Neuronal stem cell (in vitro differentiated cells): ENCODE results near the gene PRKCE.

Experiments used
- DNase-seq: peaks from one replicate; pipeline ENCODE4 v3.0.0-alpha.2; 2013; ENCODE audit warnings: low spot score
- H2AFZ ChIP-seq: one replicate; pipeline ENCODE4 v1.6.1; 2013; ENCODE audit warnings: mild to moderate bottlenecking, low read length, inconsistent platforms
- H2AK5ac ChIP-seq: 2 replicates; pipeline ENCODE4 v1.6.1; 2013; ENCODE audit warnings: low read depth, mild to moderate bottlenecking, inconsistent platforms, low read length, moderate library complexity, mixed read lengths
- H2BK120ac ChIP-seq: 2 replicates; pipeline ENCODE4 v1.6.1; 2013; ENCODE audit warnings: low read depth, mild to moderate bottlenecking, inconsistent platforms, low read length, moderate library complexity, mixed read lengths
- H2BK12ac ChIP-seq: one replicate; pipeline ENCODE4 v1.6.1; 2013; ENCODE audit warnings: low read length, inconsistent platforms
- H2BK15ac ChIP-seq: 2 replicates; pipeline ENCODE4 v1.6.1; 2013; ENCODE audit warnings: mild to moderate bottlenecking, low read length, inconsistent platforms, mixed read lengths
- H2BK5ac ChIP-seq: one replicate; pipeline ENCODE4 v1.6.1; 2013; ENCODE audit warnings: inconsistent platforms, mild to moderate bottlenecking, low read length, moderate library complexity
- H3K14ac ChIP-seq: one replicate; pipeline ENCODE4 v1.6.1; 2013; ENCODE audit warnings: low read length, inconsistent platforms
- H3K18ac ChIP-seq: 2 replicates; pipeline ENCODE4 v1.6.1; 2013; ENCODE audit warnings: low read length, inconsistent platforms
- H3K23ac ChIP-seq: 2 replicates; pipeline ENCODE4 v1.6.1; 2013; ENCODE audit warnings: low read depth, mild to moderate bottlenecking, mixed read lengths, low read length, inconsistent platforms; ENCODE audit not compliant: poor library complexity
- H3K27ac ChIP-seq: replicated peaks from 3 replicates; pipeline ENCODE4 v1.5.1; 2013; ENCODE audit warnings: low read length, inconsistent platforms
- H3K27me3 ChIP-seq, 3 experiments: 2 replicates each; pipeline ENCODE4 v1.6.1; 2013; ENCODE audit warnings: low read length in 3 of 3, mild to moderate bottlenecking in 2 of 3, inconsistent platforms in 1 of 3, low read depth in 1 of 3, mixed read lengths in 1 of 3, moderate library complexity in 1 of 3; ENCODE audit not compliant: control insufficient read depth in 3 of 3, insufficient read depth in 3 of 3
- H3K36me3 ChIP-seq, 2 donors: replicated peaks in 1 of 2; 2 replicates each; pipeline ENCODE4 v1.6.1; 2013; ENCODE audit warnings: low read length in 2 of 2; ENCODE audit not compliant: control insufficient read depth in 2 of 2, insufficient read depth in 2 of 2
- H3K4ac ChIP-seq: 2 replicates; pipeline ENCODE4 v1.6.1; 2013; ENCODE audit warnings: inconsistent platforms, mild to moderate bottlenecking, low read length, moderate library complexity
- H3K4me1 ChIP-seq, 2 donors: 1 replicate in 1 of 2; 2 replicates in 1 of 2; pipeline ENCODE4 v1.6.1; 2013; ENCODE audit warnings: low read length in 2 of 2, low read depth in 1 of 2; ENCODE audit not compliant: control insufficient read depth in 2 of 2, insufficient read depth in 1 of 2
- H3K4me2 ChIP-seq: one replicate; pipeline ENCODE4 v1.6.1; 2013; ENCODE audit warnings: mild to moderate bottlenecking, low read length, inconsistent platforms; ENCODE audit not compliant: insufficient read depth, poor library complexity, severe bottlenecking
- H3K4me3 ChIP-seq, 2 donors: 2 replicates each; pipeline ENCODE4 v1.5.1; 2013; ENCODE audit warnings: low read length in 2 of 2, mild to moderate bottlenecking in 2 of 2, inconsistent platforms in 1 of 2, moderate library complexity in 1 of 2
- H3K79me1 ChIP-seq: one replicate; pipeline ENCODE4 v1.6.1; 2013; ENCODE audit warnings: low read depth, mild to moderate bottlenecking, inconsistent platforms, low read length, moderate library complexity
- H3K9ac ChIP-seq: one replicate; pipeline ENCODE4 v1.6.1; 2013; ENCODE audit warnings: mild to moderate bottlenecking, low read depth, low read length, inconsistent platforms; ENCODE audit not compliant: poor library complexity
- H3K9me3 ChIP-seq, 2 donors: replicated peaks in 1 of 2; 2 replicates each; pipeline versions ENCODE3 to v1.6.1; 2013; ENCODE audit warnings: low read length in 2 of 2, mild to moderate bottlenecking in 2 of 2, inconsistent platforms in 1 of 2, low read depth in 1 of 2, mixed read lengths in 1 of 2, moderate library complexity in 1 of 2; ENCODE audit not compliant: control insufficient read depth in 2 of 2, insufficient read depth in 1 of 2
- H4K8ac ChIP-seq: one replicate; pipeline ENCODE4 v1.6.1; 2013; ENCODE audit warnings: low read depth, mild to moderate bottlenecking, inconsistent platforms, low read length, moderate library complexity
- H4K91ac ChIP-seq: one replicate; pipeline ENCODE4 v1.6.1; 2013; ENCODE audit warnings: low read length, low read depth, mild to moderate bottlenecking, inconsistent platforms; ENCODE audit not compliant: poor library complexity
- WGBS, 2 donors: extraction: QIAGEN DNeasy Blood & Tissue Kit; methylation state at CpG; one replicate each; pipeline ENCODE4 v1.1.7; 2013; ENCODE audit warnings: missing lambda C conversion rate in 2 of 2, mixed read lengths in 1 of 2; ENCODE audit not compliant: insufficient read length in 2 of 2, insufficient replicate concordance in 1 of 2; ENCODE audit errors: extremely low coverage in 2 of 2; 5-methylcytosine and 5-hydroxymethylcytosine counted together

The PRKCE gene

DNA sequence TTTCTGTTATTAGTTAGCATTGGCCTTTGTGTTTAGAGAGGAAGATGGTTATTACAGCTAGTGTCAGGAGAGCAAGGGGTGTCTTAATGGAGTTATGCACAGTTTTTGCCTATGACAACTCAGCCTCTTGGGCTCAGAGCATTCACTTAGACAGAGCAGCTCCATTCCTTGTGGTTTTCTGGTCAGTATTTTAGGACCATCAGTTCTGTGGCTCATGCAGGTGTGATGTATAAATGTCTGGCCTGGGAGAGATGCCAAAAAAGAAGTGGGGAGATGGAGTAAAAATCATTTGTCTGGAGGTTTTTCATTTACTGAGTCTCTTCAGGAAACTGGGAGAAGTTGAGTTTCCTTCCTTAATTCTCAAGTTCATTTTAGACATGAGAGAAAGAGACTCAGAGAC, 79.7 kb downstream of the PRKCE start:
- H3K4ac ChIP-seq: no peak overlapping the region
- no peak overlapping the region for H2AFZ ChIP-seq
- H2AK5ac ChIP-seq: no peak overlapping the region
- no peaks in the 10 kb centered on the region for H3K9me3 ChIP-seq
- no peak overlapping the region for H3K4me3 ChIP-seq
- H3K27me3 ChIP-seq: no peaks in the 10 kb centered on the region
- no peak overlapping the region for H2BK120ac ChIP-seq
- H3K79me1 ChIP-seq: no peaks in the 10 kb centered on the region
- H3K9ac ChIP-seq: no peak overlapping the region
- no peak overlapping the region for H2BK12ac ChIP-seq
- H4K91ac ChIP-seq: no peak overlapping the region
- no peak overlapping the region for H3K4me2 ChIP-seq
- H3K14ac ChIP-seq: no peak overlapping the region
- no peak overlapping the region for H3K27ac ChIP-seq
- H3K36me3 ChIP-seq: no peaks in the 10 kb centered on the region
- no peak overlapping the region for H4K8ac ChIP-seq
- H2BK15ac ChIP-seq: no peak overlapping the region
- H3K18ac ChIP-seq: no peak overlapping the region
- no peaks in the 10 kb centered on the region for H3K4me1 ChIP-seq
- H2BK5ac ChIP-seq: no peak overlapping the region
- no peak for DNase-seq
- H3K23ac ChIP-seq: no peak overlapping the region

GRCh38 chr2:45732436-45732835, 81.0 kb downstream of the PRKCE start:
- no peaks in the 10 kb centered on the region for H3K27me3 ChIP-seq
- no peak overlapping the region for H3K4me2 ChIP-seq
- no peak overlapping the region for H3K18ac ChIP-seq
- H3K9me3 ChIP-seq: no peaks in the 10 kb centered on the region
- H3K23ac ChIP-seq: no peak overlapping the region
- no peak overlapping the region for H2BK120ac ChIP-seq
- no peak overlapping the region for H3K27ac ChIP-seq
- H2AFZ ChIP-seq: no peak overlapping the region
- no peak overlapping the region for H3K9ac ChIP-seq
- no peak overlapping the region for H3K4ac ChIP-seq
- no peak overlapping the region for H3K4me3 ChIP-seq
- no peaks in the 10 kb centered on the region for H3K4me1 ChIP-seq
- H3K36me3 ChIP-seq: no peaks in the 10 kb centered on the region
- H3K79me1 ChIP-seq: no peaks in the 10 kb centered on the region
- H2BK5ac ChIP-seq: no peak overlapping the region
- H2AK5ac ChIP-seq: no peak overlapping the region
- WGBS, 2 donors: no CpG with 5 or more reads among the region's 2 CpGs
- DNase-seq: no peak
- no peak overlapping the region for H3K14ac ChIP-seq
- no peak overlapping the region for H4K91ac ChIP-seq
- H2BK15ac ChIP-seq: no peak overlapping the region
- no peak overlapping the region for H2BK12ac ChIP-seq
- H4K8ac ChIP-seq: no peak overlapping the region

DNA sequence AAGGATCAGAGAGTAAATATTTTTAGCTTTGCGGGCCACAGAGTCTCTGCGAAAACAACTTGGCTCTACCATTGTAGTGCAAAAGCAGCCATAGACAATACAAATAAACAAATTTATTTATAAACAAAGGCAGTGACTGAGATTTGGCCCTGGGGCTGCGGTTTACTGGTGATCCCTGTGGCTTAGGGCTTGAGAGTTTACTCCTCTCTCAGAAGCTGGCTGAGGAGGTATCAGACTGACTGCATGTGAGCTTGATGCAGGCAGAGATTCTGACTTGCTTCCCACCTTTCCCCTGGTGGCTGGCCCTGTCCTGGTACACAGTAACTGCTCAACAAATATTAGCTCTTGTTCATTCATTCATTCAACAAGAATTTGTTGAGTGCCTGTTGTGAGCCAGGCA, 81.5 kb downstream of the PRKCE start:
- H3K14ac ChIP-seq: no peak overlapping the region
- no peak overlapping the region for H2BK5ac ChIP-seq
- H3K27me3 ChIP-seq: no peaks in the 10 kb centered on the region
- no peak overlapping the region for H3K9ac ChIP-seq
- no peak overlapping the region for H2AK5ac ChIP-seq
- no peak overlapping the region for H3K18ac ChIP-seq
- no peak overlapping the region for H3K4ac ChIP-seq
- H4K8ac ChIP-seq: no peak overlapping the region
- no peak for DNase-seq
- H2AFZ ChIP-seq: no peak overlapping the region
- no peak overlapping the region for H3K4me2 ChIP-seq
- no CpG with 5 or more reads among the region's 3 CpGs for WGBS, 2 donors
- H3K4me3 ChIP-seq: no peak overlapping the region
- H3K9me3 ChIP-seq: no peaks in the 10 kb centered on the region
- H3K36me3 ChIP-seq: no peaks in the 10 kb centered on the region
- H4K91ac ChIP-seq: no peak overlapping the region
- H3K23ac ChIP-seq: no peak overlapping the region
- no peak overlapping the region for H2BK15ac ChIP-seq
- H3K27ac ChIP-seq: no peak overlapping the region
- peaks cover 0 to 3% of the 10 kb centered on the region in 2 donors for H3K4me1 ChIP-seq
- H2BK12ac ChIP-seq: no peak overlapping the region
- H3K79me1 ChIP-seq: no peaks in the 10 kb centered on the region
- no peak overlapping the region for H2BK120ac ChIP-seq

- H2AK5ac ChIP-seq: no peak overlapping the region
- no peak overlapping the region for H3K9ac ChIP-seq
- H3K4me3 ChIP-seq: no peak overlapping the region
- no peak overlapping the region for H4K91ac ChIP-seq
- no peak overlapping the region for H3K23ac ChIP-seq
- no peak overlapping the region for H4K8ac ChIP-seq
- H2BK5ac ChIP-seq: no peak overlapping the region
- no CpG with 5 or more reads among the region's 6 CpGs for WGBS, 2 donors
- no peaks in the 10 kb centered on the region for H3K79me1 ChIP-seq
- H3K18ac ChIP-seq: no peak overlapping the region
- H2BK15ac ChIP-seq: no peak overlapping the region
- H2AFZ ChIP-seq: no peak overlapping the region
- no peak for DNase-seq
- H3K4ac ChIP-seq: no peak overlapping the region
- no peak overlapping the region for H3K4me2 ChIP-seq
- H3K4me1 ChIP-seq: peaks cover 0 to 3% of the 10 kb centered on the region in 2 donors
- no peak overlapping the region for H2BK12ac ChIP-seq
- no peak overlapping the region for H2BK120ac ChIP-seq
- no peak overlapping the region for H3K27ac ChIP-seq
- H3K36me3 ChIP-seq: no peaks in the 10 kb centered on the region
- no peak overlapping the region for H3K14ac ChIP-seq
- no peaks in the 10 kb centered on the region for H3K9me3 ChIP-seq
- no peaks in the 10 kb centered on the region for H3K27me3 ChIP-seq
Measured at GRCh38 chr2:45734336-45734735, 82.9 kb downstream of the PRKCE start.
